Fibroblast of the aortic adventitia (primary cell): Measurements from ENCODE around the gene MEPCE. TPM values are rescaled to one million over a fixed set of nuclear protein-coding genes. Genes with fewer than 3 reads are reported as not detected.
A peak's percentile ranks its signal among the peaks of the same experiment; 100 is the strongest.

ENCODE experiments used
- DNase-seq: peaks from one replicate; pipeline ENCODE4 v3.0.0-alpha.2; 2010; ENCODE audit warnings: low read depth
- H3K4me3 ChIP-seq: 2 replicates; pipeline ENCODE4 v1.5.1; 2011; ENCODE audit warnings: low read depth, mild to moderate bottlenecking, control low read depth, low read length, moderate library complexity
- total RNA-seq: library from RNA; depleted of rRNA; stranded (reverse); fragments of >200 nt; gene quantifications from 2 replicates; pipeline ENCODE4 v1.2.3, GENCODE V29; 2012; ENCODE audit warnings: low replicate concordance
- TF ChIP-seq, protein P1 (sequence below): IDR thresholded peaks from 2 replicates; pipeline ENCODE4 v1.5.1; 2011; ENCODE audit warnings: mild to moderate bottlenecking, low read length, control low read depth, inconsistent platforms; ENCODE audit not compliant: insufficient read depth

The MEPCE gene
- total RNA-seq, 1 donor = 48.0 TPM

DNA sequence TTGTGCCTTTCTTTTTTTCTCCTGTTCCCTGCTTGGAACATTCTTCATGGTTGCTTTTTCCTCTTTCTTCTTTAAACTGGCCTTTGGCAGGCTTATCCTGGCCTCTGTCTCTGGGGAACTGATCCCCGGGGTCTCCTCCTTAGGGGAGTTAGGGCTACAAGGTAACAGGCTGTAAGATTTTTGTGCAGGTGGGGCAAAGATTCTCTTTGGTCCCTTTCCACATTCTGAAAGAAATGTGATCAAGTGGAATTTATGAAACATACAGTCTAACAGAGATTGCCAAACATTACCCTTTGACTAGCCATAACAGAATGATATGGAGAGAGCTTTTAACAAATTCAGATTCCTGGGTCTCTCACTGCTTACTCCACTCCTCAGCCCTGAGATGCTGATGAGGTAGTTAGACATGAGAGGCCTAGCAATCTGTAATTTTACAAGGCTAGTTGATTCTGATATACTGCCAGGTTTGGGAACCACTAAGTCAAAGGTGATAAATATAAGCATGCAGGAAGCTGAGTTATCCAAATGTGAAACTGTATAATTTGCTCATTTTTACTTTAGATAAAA, 9.9 kb upstream of the MEPCE start:
- TF ChIP-seq, protein P1, sequence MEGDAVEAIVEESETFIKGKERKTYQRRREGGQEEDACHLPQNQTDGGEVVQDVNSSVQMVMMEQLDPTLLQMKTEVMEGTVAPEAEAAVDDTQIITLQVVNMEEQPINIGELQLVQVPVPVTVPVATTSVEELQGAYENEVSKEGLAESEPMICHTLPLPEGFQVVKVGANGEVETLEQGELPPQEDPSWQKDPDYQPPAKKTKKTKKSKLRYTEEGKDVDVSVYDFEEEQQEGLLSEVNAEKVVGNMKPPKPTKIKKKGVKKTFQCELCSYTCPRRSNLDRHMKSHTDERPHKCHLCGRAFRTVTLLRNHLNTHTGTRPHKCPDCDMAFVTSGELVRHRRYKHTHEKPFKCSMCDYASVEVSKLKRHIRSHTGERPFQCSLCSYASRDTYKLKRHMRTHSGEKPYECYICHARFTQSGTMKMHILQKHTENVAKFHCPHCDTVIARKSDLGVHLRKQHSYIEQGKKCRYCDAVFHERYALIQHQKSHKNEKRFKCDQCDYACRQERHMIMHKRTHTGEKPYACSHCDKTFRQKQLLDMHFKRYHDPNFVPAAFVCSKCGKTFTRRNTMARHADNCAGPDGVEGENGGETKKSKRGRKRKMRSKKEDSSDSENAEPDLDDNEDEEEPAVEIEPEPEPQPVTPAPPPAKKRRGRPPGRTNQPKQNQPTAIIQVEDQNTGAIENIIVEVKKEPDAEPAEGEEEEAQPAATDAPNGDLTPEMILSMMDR = no peak
- no peak overlapping the region for H3K4me3 ChIP-seq

GRCh38 chr7:100423315-100423714, 6.3 kb upstream of the MEPCE start:
- TF ChIP-seq, protein P1 = no peak
- no peak overlapping the region for H3K4me3 ChIP-seq
- DNase-seq = no peak

More for the DNA sequence above, 9.9 kb upstream of the MEPCE start:
- no peak for DNase-seq

- DNase-seq = no peak
- H3K4me3 ChIP-seq = no peak overlapping the region
Measured at GRCh38 chr7:100425347-100425746, 4.3 kb upstream of the MEPCE start.

DNA sequence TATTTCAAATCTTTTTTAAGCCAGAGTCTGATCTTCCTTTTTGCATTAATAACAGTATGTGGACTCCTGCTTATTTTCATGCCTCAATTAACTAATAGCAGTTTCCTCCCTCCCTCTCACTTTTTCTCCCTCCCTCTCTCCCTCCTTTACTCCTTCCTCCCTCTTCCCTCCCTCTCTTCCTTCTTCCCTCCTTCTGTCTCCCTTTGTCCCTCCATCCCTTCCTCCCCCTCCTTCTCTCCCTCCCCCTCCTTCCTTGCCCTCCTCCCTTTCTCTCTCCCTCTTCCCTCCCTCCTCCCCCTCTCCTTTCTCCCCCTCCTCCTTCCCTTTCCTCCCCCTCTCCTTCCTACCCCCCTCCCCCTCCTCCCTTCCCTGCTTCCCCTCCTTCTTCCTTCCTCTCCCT, 3.1 kb upstream of the MEPCE start:
- no peak overlapping the region for H3K4me3 ChIP-seq
- DNase-seq = no peak
- TF ChIP-seq, protein P1 = no peak

More at GRCh38 chr7:100425347-100425746, 4.3 kb upstream of the MEPCE start:
- TF ChIP-seq, protein P1 = no peak

DNA sequence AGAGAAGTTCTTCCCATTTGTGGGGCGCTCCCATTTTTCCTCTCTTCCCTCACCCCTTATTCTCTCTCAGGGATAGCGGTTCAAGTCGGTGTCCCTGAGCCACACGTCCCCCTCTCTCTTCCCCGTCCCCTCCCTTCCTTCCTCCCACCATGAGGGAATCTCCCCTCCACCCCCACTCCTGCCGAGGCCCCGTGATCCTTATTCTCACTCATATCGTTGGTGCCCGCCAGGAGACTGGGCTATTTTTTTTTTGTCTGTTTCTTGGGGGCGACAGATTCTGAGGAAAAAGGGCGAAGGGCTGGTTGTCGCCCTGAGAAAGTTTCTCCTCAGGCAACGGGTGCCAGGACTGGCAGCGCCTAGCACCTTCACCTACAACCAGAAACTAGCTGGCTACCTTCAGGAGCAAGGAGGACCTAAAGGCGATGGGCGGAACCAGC, 1.9 kb upstream of the MEPCE start:
- no peak for DNase-seq
- TF ChIP-seq, protein P1 = no peak
- peak overlapping the region; percentile 83 for H3K4me3 ChIP-seq

DNA sequence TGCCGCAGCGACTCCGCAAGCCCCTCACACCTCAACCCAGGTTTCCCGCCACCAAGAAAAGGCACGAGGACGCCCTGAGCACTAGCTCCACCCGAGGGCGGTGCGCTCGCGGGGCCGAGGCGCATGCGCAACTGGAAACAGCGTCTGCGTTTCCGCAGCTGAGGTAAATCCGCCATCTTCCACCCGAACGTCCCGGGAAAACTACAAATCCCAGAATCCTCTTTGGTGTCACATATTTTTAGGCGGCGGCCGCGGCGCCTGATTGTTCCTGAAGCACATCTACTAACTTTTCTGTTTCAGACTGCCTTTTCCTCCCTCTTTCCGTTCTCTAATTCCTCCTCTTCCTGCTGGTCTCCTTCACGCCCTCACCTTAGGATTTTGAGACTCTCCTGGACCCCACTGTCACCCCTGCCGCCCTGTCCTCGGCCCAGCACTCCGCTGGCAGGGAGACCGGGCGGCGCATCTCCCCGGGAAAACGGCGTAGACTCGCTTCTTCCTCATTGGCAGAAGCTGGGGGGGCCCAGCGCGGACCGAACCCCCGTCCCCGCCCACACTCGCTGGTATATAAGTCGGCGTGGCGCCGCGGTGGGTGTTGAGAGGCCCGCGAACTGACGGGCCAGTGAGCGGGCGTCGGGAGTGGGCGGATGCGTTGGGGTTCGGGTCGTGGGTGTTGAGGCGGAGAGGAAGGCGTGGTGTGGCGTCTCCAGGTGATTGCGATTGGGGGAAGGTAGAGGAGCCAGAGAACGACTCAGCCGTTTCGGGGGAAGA, 1.2 kb upstream of the MEPCE start, which contains the start of gene ZCWPW1:
Gene ZCWPW1 (minus strand): TSS at position 505 of the 768 bp plus-strand sequence. CDS start 8,054 bp downstream, outside the sequence.
- peak within 1 kb of the TSS; percentile 83 for H3K4me3 ChIP-seq
- TF ChIP-seq, protein P1 = no peak
- peak; percentile 99 for DNase-seq
